HG02938 (cell line): Measurements from ENCODE around the gene NOVA1.

ENCODE experiments used
- ATAC-seq: cut with Tn5 transposase; IDR thresholded peaks from one replicate; pipeline ENCODE4 v1.9.1; 2021; ENCODE audit warnings: mild to moderate bottlenecking, moderate library complexity; ENCODE audit not compliant: unreplicated experiment

The NOVA1 gene

DNA sequence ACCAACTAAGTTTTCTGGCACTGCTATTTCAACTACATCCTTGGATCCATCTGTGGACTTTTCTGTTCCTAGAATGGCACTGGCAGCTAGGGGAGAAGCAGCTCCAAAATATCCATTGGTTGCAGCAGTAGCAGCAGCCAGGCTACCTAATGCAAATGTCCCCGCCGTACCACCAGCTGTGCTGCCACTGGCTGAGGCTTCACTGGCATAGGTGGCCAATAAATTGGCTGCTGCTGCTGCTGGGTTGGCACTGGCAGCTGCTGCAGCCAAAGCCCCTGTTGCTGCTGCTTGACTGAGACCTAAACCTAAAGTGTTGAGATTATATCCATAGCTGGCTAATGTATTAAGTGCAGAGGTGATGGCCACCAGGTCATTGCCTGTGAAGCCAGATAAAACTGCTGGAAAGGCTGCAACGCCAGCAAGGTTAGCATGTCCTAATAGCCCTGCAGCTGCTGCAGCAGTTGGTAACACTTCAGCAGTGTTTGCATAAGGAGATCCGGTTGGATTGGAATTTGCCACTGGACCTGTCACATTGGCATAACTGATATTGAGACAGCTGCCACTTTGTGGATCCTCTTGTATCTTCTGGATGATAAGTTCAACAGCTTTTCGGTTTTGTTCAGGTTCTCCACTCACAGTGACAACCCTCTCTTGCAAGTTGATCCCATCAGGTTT, 149.5 kb downstream of the NOVA1 start:
- no peak for ATAC-seq

DNA sequence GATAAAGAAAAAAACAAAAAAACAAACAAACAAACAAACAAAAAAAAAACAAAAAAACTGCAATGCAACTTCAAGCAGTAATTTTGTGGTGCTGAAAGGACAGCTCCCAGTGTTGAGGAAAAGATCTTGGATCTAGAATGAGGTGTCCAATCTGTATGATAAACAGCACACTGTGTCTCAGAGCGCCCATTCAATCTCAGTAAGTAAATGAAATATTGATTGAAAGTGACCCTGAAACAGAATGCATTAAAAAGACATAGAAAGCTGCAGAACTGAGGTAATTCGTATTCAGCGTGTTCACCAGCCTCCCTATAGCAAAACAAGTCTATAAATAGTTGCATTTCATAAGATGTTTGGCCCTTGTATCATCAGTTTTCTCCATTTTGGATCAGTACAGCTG, 153.0 kb downstream of the NOVA1 start:
- ATAC-seq, result no peak

GRCh38 chr14:26443654-26444053, 154.2 kb downstream of the NOVA1 start:
- ATAC-seq, result no peak

- no peak for ATAC-seq
Measured at GRCh38 chr14:26429205-26429604, 168.6 kb downstream of the NOVA1 start.

DNA sequence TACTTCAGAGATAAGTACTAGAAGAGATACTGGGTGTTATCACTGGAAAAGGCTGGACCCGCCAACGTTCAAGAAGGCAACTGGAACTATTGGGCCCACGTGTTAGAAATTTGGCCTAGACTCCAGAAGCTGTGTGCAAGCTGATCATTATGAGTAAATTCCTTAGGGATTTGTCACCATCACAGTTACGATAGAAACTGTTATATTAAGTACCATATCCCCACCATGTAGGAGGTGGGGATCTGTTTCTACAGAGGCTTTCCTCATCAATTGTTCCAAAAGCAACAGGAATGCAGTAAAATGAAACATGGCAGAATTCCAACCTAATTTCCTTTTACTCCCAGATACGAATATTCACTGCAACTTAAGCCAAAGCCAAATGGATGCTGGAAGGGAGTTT, 170.7 kb downstream of the NOVA1 start:
- no peak for ATAC-seq

DNA sequence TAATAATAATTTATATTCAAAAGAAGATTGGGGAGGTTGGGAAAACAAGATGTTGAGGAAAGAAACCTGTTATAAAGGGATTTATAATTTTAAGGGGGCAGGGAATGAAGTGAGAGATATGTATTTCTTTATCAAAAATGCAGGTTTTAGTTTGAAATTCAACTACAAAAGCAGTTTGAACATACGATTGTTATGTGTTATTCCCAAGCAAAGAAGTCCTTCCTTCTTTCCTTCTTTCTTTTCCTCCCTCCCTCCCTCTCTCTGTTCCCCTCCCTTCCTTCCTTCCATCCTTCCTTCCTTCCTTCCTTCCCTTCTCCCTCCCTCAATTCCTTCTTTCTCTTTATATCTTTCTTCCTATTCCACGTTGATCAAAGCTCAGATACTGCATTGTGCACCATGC, 173.3 kb downstream of the NOVA1 start:
- ATAC-seq, result no peak

DNA sequence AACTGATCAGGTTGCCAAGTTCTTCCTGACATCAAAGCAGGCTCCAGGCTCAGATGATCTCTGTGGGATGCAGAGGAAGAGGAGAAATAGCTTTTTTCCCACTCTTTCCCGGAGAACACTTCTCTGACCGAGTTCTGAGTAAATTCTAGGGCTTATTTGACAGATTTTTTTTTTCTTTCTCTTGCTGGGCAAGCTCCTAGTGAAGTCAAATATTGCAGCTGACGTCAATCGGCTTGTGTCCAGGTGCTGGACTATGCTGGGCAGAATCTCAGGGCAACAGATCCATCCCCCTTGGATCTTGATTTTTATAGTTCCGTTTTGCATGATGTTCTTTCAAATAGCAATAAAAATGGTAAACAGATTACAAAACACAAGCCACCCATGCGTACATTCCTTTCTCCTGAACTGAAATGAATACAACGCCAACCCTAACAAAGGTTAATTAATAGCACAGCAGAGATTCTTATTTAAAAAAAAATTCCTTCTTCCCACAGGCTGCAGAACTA, 182.2 kb downstream of the NOVA1 start:
- no peak for ATAC-seq

- ATAC-seq, result no peak
Measured at GRCh38 chr14:26414926-26415325, 182.9 kb downstream of the NOVA1 start.

DNA sequence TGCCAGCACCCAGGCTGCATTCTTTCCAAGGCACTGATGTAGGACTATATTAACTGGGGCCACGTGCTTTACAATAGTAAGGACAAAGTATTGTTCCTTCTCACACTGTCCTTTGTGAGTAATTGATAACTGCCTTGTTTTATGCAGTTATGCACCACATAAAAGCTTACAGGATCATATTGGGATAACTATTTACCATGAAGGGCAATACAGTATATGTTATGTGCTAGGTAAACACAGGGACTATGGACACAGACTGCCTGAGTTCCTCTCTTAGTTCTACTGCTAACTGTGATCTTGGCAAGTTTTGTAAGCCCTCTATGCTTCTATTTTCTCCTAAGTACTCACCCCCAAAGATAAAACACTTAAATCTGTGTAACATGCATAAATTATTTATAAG, 183.7 kb downstream of the NOVA1 start:
- no peak for ATAC-seq

DNA sequence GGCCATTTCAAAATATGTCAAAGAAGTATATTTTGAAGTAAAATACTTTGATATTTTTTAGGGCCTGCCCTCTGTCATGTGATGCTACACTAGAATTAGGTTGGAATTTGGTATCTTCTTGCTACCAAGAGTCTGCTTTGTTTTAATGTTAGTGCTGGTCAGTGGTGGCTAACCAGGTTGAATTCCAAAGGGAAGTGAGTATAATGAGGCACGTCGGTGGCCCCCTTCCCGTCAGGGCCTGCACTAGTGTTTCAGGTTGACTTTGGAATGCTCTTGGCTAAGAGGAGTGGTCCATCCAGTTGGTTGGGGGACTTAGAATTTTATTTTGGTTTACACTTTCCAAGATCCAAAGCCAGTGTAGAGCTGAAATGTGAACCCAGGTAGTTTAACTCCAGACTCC, 185.4 kb downstream of the NOVA1 start:
- no peak for ATAC-seq

DNA sequence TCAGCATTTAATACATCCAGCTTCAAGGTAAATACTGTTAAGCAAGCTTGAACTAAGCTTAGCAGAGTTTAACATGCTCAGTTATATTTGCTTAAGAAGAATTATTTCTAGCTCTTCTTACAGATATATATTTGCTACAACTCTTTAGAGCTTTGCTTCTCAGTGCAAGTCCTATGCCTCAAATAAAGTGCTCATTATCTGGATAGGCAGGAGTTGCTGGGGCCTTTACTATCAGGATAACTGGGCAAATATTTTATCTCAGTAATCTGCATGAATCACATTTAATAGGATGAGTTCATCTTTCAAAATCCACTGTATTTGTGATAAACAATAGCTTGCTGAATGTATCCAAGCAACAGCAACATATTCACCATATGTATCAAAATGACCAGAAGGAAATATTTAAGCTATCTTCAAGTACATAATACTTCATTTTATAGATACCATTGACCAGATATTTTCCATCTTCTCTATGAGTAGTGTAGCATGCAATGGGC, 187.6 kb downstream of the NOVA1 start:
- no peak for ATAC-seq

DNA sequence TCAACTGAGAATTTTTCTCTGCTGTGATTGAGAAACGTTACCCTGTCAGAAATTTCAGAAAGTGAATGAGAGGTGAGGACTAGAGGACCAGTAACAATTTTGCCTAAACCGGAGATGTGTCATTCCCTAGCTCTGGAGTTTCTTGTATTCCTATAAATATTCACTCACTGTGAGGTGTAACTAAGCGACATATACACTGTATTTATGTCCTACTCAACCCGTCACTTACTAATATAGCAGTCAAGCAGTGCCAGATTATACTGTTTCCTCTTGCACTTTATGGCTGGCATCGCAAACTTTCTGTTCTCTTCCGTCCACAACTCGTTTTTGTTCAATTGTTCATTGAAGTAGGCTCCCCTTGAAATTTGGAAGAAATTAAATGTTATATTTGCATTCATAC, 192.9 kb downstream of the NOVA1 start:
- ATAC-seq, result no peak

DNA sequence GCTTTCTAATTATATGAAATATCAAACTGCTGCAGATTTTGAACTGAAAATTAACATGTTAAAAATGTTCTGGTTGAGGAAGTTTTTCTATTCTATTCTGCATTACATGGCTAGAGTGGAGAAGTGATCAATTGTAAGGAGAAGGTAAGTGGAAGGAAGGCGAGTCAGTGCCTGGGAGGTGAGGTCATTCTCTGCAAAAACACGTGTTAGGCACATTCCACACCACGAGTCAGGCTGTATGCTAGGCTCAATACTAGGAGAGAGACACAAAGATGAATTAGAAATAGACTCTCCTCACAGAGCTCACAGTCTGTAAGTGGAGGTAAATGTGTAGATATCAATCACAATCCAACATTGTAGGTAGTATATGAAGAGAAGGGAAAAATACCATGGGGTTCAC, 194.1 kb downstream of the NOVA1 start:
- no peak for ATAC-seq

DNA sequence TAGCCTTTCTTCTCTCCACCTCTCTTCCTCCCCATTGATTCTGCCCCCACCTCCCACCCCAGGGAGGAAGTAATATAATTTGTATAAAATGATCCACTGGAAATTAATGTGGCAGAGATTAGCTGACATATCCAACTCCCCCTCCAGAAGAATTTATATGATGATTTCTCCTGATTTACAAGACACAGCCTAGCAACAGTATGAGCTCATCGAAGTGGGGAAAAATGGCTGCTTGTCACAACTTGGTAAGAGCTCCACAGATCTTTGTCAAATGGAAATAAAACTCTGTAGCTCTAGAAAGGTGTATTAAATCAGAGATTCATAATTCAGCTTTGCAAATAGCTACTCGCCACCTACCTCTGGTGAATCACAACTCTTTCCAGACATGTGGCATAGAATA, 195.7 kb downstream of the NOVA1 start:
- no peak for ATAC-seq

- no peak for ATAC-seq
Measured at GRCh38 chr14:26401179-26401968, 196.5 kb downstream of the NOVA1 start.

- ATAC-seq, result no peak
Measured at GRCh38 chr14:26400373-26400772, 197.5 kb downstream of the NOVA1 start.

- ATAC-seq, result no peak
Measured at GRCh38 chr14:26398616-26399015, 199.2 kb downstream of the NOVA1 start.
